Type B pancreatic cell (in vitro differentiated cells): ENCODE measurements around the gene CDH18. TPM values are rescaled to one million over a fixed set of nuclear protein-coding genes. Genes with fewer than 3 reads are reported as not detected.

Experiments used
- DNase-seq: peaks from one replicate; pipeline ENCODE4 v3.0.0; 2021; ENCODE audit warnings: mixed read lengths; ENCODE audit not compliant: unreplicated experiment; ENCODE audit errors: extremely low spot score
- H3K27ac Mint-ChIP-seq: 2 replicates; pipeline ENCODE4 v1.8.0; 2021; ENCODE audit warnings: mild to moderate bottlenecking, mixed read lengths
- H3K27me3 Mint-ChIP-seq: 2 replicates; pipeline ENCODE4 v1.8.0; 2021; ENCODE audit warnings: mixed read lengths
- H3K36me3 Mint-ChIP-seq: 2 replicates; pipeline ENCODE4 v1.8.0; 2021; ENCODE audit warnings: mixed read lengths
- H3K4me1 Mint-ChIP-seq: one replicate; pipeline ENCODE4 v1.8.0; 2021; ENCODE audit warnings: mixed read lengths; ENCODE audit not compliant: unreplicated experiment
- H3K4me3 Mint-ChIP-seq: 2 replicates; pipeline ENCODE4 v1.8.0; 2021; ENCODE audit warnings: mild to moderate bottlenecking, mixed read lengths
- H3K9me3 Mint-ChIP-seq: 2 replicates; pipeline ENCODE4 v1.8.0; 2021; ENCODE audit warnings: mixed read lengths
- long read RNA-seq: library from polyadenylated mRNA; unstranded; transcript quantifications from one replicate; pipeline ENCODE4 v2.0.0, GENCODE V29; 2020
- total RNA-seq: library from RNA; stranded (reverse); gene quantifications from 2 replicates; pipeline ENCODE4 v1.2.1, GENCODE V29; 2021; ENCODE audit warnings: low replicate concordance
- TF ChIP-seq, protein P1 (sequence below): fragments of 200-600 bp; sonication (generic); conservative IDR thresholded peaks from 2 replicates; pipeline ENCODE4 v1.5.0; 2021; ENCODE audit warnings: antibody characterized with exemption, mild to moderate bottlenecking

CDH18 gene, protein sequence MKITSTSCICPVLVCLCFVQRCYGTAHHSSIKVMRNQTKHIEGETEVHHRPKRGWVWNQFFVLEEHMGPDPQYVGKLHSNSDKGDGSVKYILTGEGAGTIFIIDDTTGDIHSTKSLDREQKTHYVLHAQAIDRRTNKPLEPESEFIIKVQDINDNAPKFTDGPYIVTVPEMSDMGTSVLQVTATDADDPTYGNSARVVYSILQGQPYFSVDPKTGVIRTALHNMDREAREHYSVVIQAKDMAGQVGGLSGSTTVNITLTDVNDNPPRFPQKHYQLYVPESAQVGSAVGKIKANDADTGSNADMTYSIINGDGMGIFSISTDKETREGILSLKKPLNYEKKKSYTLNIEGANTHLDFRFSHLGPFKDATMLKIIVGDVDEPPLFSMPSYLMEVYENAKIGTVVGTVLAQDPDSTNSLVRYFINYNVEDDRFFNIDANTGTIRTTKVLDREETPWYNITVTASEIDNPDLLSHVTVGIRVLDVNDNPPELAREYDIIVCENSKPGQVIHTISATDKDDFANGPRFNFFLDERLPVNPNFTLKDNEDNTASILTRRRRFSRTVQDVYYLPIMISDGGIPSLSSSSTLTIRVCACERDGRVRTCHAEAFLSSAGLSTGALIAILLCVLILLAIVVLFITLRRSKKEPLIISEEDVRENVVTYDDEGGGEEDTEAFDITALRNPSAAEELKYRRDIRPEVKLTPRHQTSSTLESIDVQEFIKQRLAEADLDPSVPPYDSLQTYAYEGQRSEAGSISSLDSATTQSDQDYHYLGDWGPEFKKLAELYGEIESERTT
- 17.8 and 20.2 TPM in 2 replicates for total RNA-seq
- long read RNA-seq, partial matches to known transcripts = 7 of 21 reads
- long read RNA-seq, other reads (novel, unspliced or antisense) = 8 of 21 reads

DNA sequence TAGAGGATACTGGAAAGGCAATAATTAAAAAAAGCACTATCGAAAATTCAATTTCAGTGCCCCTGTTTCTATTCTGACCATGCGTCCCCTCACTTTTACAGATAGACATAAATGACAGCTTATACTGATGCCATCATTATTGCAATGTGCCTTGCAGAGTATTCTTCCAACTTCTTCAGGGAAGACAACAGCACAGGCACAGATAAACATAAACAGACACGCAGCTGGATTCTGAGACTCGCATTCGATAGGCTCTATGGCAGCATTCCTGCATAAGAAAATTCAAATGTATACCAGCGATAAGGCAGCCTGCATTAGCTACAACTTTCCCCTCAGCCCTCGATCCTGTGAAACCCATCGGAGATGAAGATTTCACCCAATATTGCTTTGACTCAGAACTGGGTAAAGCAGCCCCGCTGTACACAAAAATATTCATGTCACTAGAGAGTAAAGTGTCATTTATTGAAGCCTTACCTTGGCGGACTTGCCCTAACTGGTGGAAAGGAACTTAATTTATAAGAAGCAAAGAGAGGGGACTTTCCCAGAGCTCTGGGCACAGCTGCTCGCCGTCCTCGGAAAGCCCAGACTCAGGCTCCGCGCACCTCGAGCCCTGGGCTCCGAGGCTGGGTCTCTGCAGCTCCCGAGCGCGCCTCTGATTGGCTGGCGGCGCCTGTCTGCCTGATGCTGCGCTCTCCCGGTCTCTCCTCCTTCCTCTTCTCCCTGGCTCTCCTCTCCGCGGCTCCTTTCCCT lies at the start of gene CDH18:
Gene CDH18 (minus strand): TSS at position 589 of the 750 bp plus-strand sequence. CDS start 149,214 bp downstream, outside the sequence.
- DNase-seq = peak; percentile 73
- H3K27ac Mint-ChIP-seq = no peak within 1 kb of the TSS
- no peaks in the 10 kb centered on the region for H3K36me3 Mint-ChIP-seq
- peaks cover 8% of the 10 kb centered on the region for H3K4me1 Mint-ChIP-seq
- peak within 1 kb of the TSS; percentile 85 for H3K4me3 Mint-ChIP-seq
- no peaks in the 10 kb centered on the region for H3K9me3 Mint-ChIP-seq
- peaks cover 56% of the 10 kb centered on the region for H3K27me3 Mint-ChIP-seq
- TF ChIP-seq, protein P1, sequence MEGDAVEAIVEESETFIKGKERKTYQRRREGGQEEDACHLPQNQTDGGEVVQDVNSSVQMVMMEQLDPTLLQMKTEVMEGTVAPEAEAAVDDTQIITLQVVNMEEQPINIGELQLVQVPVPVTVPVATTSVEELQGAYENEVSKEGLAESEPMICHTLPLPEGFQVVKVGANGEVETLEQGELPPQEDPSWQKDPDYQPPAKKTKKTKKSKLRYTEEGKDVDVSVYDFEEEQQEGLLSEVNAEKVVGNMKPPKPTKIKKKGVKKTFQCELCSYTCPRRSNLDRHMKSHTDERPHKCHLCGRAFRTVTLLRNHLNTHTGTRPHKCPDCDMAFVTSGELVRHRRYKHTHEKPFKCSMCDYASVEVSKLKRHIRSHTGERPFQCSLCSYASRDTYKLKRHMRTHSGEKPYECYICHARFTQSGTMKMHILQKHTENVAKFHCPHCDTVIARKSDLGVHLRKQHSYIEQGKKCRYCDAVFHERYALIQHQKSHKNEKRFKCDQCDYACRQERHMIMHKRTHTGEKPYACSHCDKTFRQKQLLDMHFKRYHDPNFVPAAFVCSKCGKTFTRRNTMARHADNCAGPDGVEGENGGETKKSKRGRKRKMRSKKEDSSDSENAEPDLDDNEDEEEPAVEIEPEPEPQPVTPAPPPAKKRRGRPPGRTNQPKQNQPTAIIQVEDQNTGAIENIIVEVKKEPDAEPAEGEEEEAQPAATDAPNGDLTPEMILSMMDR = no peak

DNA sequence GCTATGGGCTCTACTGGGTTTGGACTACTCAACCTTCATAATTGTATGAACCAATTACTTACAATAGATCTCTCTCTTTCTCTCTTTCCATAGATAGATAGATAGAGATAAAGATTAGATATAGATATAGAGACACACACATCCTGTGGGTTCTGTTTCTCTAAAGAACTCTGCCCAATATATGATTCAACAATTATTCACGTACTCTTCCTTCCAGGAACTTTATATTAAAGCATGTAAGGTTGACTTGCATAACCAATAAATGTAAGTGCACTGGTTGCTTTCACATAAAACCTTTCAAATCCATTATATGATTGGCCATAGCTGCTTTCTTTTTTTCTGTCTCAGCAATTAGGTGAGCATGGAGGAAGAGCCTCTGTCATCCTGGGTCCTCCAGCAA lies 46.7 kb upstream of the CDH18 start:
- DNase-seq = no peak
- H3K9me3 Mint-ChIP-seq = no peaks in the 10 kb centered on the region
- no peak overlapping the region for H3K27ac Mint-ChIP-seq
- no peaks in the 10 kb centered on the region for H3K36me3 Mint-ChIP-seq
- H3K27me3 Mint-ChIP-seq = no peaks in the 10 kb centered on the region
- TF ChIP-seq, protein P1 = no peak
- H3K4me1 Mint-ChIP-seq = peaks cover 5% of the 10 kb centered on the region
- no peak overlapping the region for H3K4me3 Mint-ChIP-seq

DNA sequence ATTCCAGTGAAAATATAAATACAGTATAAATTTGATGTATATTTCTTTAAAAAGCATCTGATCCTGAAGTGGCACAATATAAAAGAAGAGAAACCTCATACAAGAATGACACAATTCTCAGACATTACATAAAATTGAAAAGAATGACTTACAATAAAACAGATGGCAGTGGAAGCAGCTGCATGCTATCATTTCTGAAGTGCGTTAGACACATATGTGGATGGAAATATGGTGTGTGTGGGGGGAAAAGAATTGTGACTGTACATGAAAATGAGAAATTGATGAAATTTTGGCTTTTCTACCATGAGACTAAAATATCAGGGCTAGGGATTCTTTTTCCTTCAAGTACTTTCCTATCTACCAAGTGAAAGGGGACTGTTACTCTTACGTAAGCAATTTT lies 45.9 kb upstream of the CDH18 start:
- Mint-ChIP-seq H3K36me3 (no peaks in the 10 kb centered on the region), H3K27me3 (no peaks in the 10 kb centered on the region), H3K9me3 (no peaks in the 10 kb centered on the region), H3K4me1 (peaks cover 5% of the 10 kb centered on the region), H3K4me3 (no peak overlapping the region), H3K27ac (no peak overlapping the region)
- no peak for DNase-seq
- TF ChIP-seq, protein P1 = no peak

DNA sequence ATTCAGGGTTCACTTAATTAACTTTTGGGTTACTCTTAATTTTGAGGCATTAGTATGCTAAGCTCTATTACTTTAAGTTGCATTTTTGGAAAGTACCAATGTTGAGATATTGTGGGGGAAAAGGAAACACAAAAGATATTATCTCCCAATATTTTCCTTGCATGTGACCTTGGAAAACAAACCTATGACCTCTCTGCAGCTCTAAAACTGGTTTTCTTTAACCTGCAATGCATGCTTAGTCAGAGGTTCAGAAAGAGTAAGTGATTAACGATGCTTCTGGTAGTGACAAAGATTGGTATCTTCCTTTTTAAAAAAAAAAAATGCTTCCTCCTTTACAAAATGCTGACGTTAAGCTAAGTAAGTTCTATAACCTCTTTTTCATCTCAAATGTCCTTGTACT lies 44.9 kb upstream of the CDH18 start:
- TF ChIP-seq, protein P1 = no peak
- H3K9me3 Mint-ChIP-seq = no peaks in the 10 kb centered on the region
- peaks cover 5% of the 10 kb centered on the region for H3K4me1 Mint-ChIP-seq
- no peaks in the 10 kb centered on the region for H3K36me3 Mint-ChIP-seq
- H3K4me3 Mint-ChIP-seq = peak overlapping the region; percentile 81
- H3K27ac Mint-ChIP-seq = peak overlapping the region; percentile 93
- no peak for DNase-seq
- H3K27me3 Mint-ChIP-seq = no peaks in the 10 kb centered on the region

DNA sequence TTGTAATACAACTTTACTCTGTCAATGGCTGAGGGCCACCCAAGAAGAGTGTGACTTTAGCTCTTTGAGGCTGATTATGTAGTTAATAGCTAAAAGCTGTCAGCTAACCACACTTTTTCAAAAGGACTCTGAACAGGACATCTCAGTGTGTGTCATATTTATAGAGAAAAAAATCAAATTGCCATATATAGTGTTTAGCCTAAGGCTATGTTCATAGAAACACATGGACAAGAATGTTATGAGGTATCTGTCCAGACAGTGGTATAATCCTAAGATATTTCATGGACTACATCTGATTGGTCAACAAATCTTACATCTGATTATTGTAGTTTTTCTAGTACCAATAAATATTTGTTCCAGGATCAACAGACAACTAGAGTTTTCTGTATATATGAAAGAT lies 42.1 kb upstream of the CDH18 start:
- H3K36me3 Mint-ChIP-seq = no peaks in the 10 kb centered on the region
- H3K27ac Mint-ChIP-seq = no peak overlapping the region
- TF ChIP-seq, protein P1 = no peak
- DNase-seq = no peak
- H3K4me3 Mint-ChIP-seq = no peak overlapping the region
- H3K4me1 Mint-ChIP-seq = peaks cover 5% of the 10 kb centered on the region
- H3K27me3 Mint-ChIP-seq = no peaks in the 10 kb centered on the region
- H3K9me3 Mint-ChIP-seq = no peaks in the 10 kb centered on the region
